NCI-H748 treated with DMSO at 0.1 percent for 48 hours (cell line): Measurements from ENCODE around the gene ACCSL.

ENCODE experiments used
- DNase-seq: peaks from one replicate; lab custom pipeline; 2025; lab: John Stamatoyannopoulos, UW

Gene ACCSL

DNA sequence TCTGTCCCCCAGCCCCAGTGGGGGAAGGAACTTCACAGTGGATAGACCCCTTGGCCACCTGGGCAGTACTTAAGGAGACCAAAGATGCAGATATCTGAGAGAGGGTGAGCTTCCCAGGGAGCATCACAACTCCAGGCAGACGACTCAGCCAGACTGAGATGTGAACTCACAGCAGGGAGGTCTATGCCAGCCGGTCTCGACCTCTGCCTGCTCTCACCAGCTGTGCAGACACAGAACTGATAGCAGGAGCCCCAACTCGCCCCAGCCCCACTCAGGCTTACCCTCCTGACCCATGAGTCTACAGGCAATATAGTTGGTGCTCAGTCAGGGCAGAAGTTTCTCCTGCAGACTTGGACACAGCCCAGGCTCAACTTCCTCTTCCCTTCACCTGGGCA is 29.7 kb upstream of the ACCSL start:
- no peak for DNase-seq

- DNase-seq = no peak
Measured at GRCh38 chr11:44018829-44019228, 29.0 kb upstream of the ACCSL start.

DNA sequence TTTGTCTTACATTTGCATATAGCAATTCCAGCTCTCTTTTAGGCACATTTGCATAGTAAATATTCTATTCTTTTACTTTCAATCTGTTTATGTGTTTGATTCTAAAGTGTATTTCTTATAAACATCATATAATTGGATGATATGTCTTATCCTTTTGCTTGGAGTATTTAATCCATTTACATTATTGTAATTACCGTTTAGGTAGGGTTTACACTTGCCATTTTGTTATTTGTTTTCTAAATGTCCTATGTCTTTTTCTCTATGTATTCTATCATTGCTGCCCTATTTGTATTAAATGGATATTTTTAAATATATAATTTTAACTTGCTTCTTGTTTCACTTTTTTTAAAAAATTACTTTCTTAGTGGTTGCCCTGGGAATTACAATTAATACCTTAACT is 22.8 kb upstream of the ACCSL start:
- no peak for DNase-seq

- no peak for DNase-seq
Measured at GRCh38 chr11:44025727-44026126, 22.1 kb upstream of the ACCSL start.

DNA sequence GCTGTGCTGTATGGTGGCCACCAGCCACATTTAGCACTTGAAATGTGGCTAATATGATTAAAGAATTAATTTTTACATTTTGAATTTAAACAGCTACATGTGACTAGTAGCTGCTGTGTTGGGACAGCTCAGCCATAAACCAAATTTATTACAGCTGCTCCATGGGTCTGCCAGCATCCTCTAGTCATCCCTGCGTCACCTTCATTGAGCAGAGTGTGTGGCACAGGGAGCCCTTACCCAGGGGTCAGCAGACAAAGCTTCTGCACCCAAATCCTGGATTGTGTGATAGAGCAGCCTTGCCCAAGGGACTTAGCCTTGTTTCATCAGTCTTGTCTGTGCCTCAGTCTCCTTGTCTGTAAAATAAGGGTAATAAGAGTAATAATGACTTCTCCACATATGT is 19.4 kb upstream of the ACCSL start:
- DNase-seq = no peak

DNA sequence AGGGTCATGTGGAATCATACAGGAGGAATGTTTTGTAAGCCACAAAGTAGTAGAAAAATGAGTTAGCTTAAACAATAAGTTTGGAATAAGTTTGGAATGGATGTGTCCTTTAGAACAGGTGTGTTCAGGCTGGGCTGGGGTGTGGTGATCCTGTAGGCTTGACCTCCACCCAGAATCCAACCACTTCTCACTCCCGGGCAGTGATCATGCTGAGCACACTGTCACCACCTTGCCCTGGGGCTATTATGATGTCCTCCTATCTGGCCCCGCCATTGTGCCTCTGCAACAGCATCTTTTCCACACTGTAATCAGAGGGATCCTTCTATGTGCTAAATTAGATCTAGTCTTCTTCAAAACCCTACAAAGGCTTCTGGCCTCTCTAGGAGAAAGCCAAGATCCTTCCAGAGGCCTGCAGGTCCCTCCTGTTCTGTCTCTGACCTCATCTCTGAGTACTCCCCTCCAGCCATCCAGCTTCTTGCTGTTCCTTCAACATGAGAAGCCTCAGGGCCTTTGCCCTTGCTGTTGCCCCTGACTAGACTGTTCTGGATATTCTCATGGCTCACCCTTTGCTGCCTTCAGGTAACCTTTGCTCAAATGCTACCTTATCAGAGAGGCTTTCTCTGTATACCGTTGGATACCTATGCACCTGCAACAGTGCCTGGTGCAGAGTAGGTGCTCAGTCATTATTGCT is 18.8 kb upstream of the ACCSL start:
- DNase-seq = no peak

- DNase-seq = no peak
Measured at GRCh38 chr11:44029507-44029845, 18.3 kb upstream of the ACCSL start.

GRCh38 chr11:44029977-44030911 is 17.5 kb upstream of the ACCSL start:
- DNase-seq = no peak

- no peak for DNase-seq
Measured at GRCh38 chr11:44030996-44031395, 16.8 kb upstream of the ACCSL start.

DNA sequence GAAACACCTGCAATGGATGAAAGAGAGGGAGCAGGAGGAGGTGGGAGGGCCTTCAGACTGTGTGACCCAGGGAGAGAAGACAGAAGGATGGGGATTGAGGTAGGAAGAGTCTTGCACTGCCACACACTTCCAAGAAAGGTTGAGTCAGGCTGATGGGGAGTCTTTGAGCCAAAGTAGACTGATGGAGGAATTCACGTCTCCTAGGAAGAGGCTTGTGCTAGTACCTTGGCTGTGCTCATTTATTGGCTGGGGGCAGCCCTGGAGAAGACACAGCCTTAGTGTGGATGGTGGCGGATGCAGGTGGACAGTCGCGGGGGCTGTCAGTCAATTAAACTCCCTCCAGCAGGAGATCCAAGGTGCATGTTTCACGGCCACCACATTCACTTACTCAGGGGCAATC is 16.2 kb upstream of the ACCSL start:
- DNase-seq = no peak

GRCh38 chr11:44032299-44033085 is 15.3 kb upstream of the ACCSL start:
- no peak for DNase-seq

- DNase-seq = no peak
Measured at GRCh38 chr11:44033411-44033850, 14.3 kb upstream of the ACCSL start.

GRCh38 chr11:44033856-44034255 is 13.9 kb upstream of the ACCSL start:
- DNase-seq = no peak

DNA sequence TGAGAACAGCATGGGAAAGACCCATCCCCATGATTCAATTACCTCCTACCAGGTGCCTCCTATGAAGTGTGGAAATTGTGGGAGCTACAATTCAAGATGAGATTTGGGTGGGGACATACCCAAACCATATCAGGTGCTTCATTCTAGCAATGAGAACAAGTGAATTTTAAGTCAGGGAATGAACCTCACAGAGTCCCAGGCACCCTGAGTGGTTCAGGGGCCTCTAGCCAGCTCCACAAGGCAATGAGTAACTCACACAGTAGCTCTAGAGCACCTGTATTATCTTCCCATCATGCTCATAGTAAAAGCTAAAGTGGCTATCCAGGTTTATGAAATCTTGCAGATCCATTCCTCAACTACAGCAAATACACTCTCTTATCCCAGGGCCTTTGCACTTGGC is 13.1 kb upstream of the ACCSL start:
- DNase-seq = no peak

DNA sequence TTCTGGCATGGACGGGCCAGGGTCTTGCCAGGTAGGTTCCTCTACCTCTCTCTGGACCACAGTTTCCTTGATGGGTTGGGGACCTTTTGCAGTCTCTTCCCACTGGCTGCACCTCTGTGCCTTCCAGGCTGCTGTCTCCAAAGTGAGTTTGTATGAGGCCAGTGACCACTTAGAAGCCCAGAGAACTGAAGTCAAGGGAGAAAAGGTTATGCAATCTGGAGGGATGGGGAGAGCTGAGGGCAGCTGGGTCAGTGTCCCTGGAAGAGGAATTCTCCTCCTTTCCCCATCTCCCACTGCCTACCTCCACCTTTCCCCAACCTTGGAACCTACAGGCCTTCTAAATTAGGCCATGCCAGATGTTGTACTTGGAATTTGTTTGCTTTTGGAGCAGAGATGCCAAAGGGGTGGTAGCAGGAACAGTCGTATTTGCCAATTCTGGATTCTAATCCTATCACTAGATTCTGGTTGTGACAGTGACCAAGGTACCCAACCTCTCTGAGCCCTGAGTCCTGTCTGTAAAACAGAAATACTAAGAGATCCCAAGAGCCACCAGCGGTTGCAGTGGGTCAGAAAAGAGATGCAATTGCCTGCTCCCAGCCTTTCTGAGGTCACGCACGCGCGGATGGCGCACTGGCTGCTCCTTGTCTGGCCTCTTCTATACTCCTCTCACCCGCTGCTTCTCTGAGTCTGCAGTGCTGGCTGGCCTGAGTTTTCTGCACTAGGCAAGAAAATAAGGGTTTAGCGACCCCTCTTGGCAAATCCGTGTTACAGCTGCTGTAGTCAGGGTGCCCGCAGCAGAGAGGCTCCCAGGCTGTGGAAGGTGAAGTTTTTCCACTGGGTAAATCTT is 10.7 kb upstream of the ACCSL start:
- peak; percentile 44 for DNase-seq

DNA sequence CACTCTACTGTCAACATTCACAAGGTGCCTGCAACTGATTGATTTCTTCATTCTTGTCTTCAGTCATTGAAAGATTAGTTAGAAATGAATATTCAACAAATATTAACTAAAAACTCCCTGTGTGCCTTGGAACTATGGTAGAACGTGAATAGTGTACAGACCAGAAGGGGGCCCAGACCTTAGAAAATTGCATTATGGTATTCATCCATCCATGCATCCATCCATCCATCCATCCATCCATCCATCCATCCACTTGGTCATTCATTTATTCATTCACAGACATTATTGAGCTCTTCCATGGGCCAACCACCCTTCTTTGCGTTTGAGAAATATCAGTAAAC is 10.2 kb upstream of the ACCSL start:
- no peak for DNase-seq

DNA sequence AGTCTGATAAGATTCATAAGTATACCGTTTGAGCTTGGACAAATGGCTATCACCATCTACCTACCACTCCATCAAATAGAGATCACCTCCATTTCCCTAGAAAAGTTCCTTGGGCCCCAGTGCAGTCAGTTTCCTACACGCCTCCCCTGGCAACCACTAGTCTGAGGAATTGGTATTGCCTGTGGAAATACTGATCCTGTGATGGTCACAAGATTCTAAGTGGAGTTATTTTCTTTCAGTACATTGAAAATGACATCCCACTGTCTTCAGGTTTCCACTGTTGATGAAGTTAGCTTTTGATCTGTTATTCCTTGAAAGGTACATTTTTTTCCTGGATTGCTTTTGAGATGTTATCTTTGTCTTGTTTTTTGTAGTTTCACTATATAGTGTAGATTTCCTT is 4.6 kb upstream of the ACCSL start:
- DNase-seq = no peak

DNA sequence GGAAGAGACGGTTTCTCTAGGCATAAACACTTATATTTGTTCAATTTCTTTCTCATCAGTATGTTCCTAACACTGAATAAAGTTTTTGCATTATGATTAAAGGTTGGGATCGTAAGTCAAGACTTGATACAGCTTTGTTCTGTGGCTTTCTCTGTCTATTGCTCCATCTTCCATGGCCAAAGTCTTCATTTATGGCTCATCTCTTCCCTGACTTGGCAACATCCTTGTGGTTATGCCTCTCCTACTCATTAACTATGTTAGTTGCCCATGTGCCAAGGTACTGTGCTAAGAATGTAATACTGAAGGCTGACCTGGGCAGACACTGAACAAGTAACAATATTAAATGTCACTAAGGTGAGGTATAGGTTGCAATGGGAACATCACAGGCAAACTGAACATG is 1.6 kb upstream of the ACCSL start:
- DNase-seq = no peak

DNA sequence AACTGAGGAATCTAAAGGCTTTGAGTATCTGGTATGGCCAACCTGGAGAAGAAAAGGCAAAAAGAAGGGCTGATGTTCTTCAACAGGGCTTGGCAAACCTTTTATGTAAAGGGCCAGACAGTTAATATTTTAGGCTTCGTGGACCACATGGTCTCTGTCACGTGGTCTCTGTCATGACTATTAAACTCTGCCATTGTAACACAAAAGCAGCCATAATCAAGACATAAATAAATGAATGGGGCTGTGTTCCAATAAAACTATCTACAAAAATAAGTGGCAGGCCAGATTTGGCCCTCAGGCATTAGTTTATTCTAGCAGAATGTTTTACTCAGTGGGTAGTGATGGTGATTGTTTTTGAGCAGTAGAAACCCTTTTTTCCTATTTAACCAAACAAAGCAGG is 483 bp upstream of the ACCSL start:
- DNase-seq = no peak

DNA sequence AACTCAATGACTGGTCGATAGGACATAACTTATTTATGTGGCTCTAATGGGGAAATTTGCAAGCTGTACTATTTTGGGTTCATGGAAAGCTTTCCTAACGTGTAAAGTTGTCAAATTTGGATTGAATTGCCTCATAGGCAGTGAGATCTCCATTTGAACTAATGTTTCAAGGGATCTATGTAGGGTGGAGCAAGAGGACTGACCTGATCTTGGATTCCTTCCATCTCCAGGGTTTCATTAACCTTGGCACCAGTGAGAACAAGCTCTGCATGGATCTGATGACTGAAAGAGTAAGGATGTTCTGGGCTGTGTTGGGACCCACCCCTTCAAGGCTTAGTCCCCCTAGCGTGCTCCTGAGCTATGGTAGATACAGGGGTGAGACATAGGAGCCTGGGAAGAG is 2.1 kb downstream of the ACCSL start:
- no peak for DNase-seq

DNA sequence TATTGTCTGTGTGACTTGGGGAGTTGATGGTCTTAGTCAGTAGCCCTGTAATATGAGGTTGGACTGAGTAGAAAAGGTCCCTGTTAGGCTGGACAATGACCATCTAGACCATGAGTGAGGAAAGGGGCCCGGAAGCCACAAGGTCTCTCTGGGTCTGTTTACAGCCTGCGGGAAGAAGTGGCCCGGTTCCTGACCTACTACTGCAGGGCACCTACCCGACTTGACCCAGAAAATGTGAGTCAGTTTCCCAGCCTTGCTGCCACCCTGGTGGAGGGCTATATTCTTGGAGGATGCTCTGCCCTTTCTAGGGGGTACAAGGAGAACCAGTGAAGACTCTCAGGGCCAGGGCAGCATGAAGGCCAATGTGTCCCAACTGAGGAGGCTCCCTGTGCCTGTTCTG is 3.4 kb downstream of the ACCSL start:
- no peak for DNase-seq

DNA sequence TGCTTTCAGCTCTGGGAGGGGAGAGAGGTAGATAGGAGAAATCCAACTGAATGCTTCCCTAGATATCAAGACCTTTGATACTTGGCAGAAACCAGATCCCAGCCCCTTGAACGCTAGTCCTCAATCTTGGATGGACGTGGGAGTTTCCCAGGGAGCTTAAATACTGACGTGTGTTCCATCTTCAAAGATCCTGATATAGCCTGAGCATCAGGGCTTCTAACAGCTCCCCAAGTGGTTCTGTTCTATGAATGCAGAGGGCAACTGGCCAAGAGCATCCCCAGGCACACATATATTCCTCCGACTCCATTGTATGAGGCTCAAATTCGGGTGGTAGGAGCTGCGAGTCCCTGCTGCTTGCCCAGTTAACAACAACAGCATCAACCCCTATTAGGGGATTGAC is 9.6 kb downstream of the ACCSL start:
- no peak for DNase-seq
